Smooth muscle cell (in vitro differentiated cells): ENCODE results near the gene HDDC3. TPM values are rescaled to one million over a fixed set of nuclear protein-coding genes. Genes with fewer than 3 reads are reported as not detected.

ENCODE experiments used
- DNase-seq: peaks from one replicate; lab custom pipeline; 2025; ENCODE audit not compliant: unreplicated experiment; lab: John Stamatoyannopoulos, UW
- H2AFZ ChIP-seq: fragments of 200-600 bp; sonication (generic); 2 replicates; pipeline ENCODE4 v1.6.0; 2016; ENCODE audit warnings: antibody characterized with exemption, low read depth, mild to moderate bottlenecking
- H3F3A ChIP-seq: fragments of 200-600 bp; sonication (generic); 2 replicates; pipeline ENCODE4 v1.6.0; 2017; ENCODE audit warnings: antibody characterized with exemption, low read depth
- H3K27ac ChIP-seq: fragments of 200-600 bp; sonication (generic); 2 replicates; pipeline ENCODE4 v1.5.1; 2016; ENCODE audit warnings: low read depth, mild to moderate bottlenecking
- H3K27me3 ChIP-seq: fragments of 200-600 bp; sonication (generic); 2 replicates; pipeline ENCODE4 v1.6.1; 2016; ENCODE audit warnings: low read depth, mild to moderate bottlenecking
- H3K36me3 ChIP-seq: fragments of 200-600 bp; sonication (generic); 2 replicates; pipeline ENCODE4 v1.5.1; 2016; ENCODE audit warnings: low read depth
- H3K4me1 ChIP-seq: fragments of 200-600 bp; sonication (generic); 2 replicates; pipeline ENCODE4 v1.5.1; 2016; ENCODE audit warnings: low read depth
- H3K4me2 ChIP-seq: fragments of 200-600 bp; sonication (generic); 2 replicates; pipeline ENCODE4 v1.6.0; 2016; ENCODE audit warnings: mild to moderate bottlenecking
- H3K4me3 ChIP-seq: fragments of 200-600 bp; sonication (generic); 2 replicates; pipeline ENCODE4 v1.5.1; 2016; ENCODE audit warnings: mild to moderate bottlenecking
- H3K79me2 ChIP-seq: fragments of 200-600 bp; sonication (generic); 2 replicates; pipeline ENCODE4 v1.6.0; 2016; ENCODE audit warnings: low read depth, mild to moderate bottlenecking
- H3K9ac ChIP-seq: fragments of 200-600 bp; sonication (generic); 2 replicates; pipeline ENCODE4 v1.6.0; 2016; ENCODE audit warnings: low read depth
- H3K9me3 ChIP-seq: fragments of 200-600 bp; sonication (generic); replicated peaks from 2 replicates; pipeline ENCODE4 v1.5.1; 2016; ENCODE audit warnings: low read depth
- H4K20me1 ChIP-seq: fragments of 200-600 bp; sonication (generic); 2 replicates; pipeline ENCODE4 v1.6.0; 2016; ENCODE audit warnings: low read depth
- CTCF ChIP-seq: fragments of 200-600 bp; sonication (generic); IDR thresholded peaks from 2 replicates; pipeline ENCODE4 v1.5.1; 2017; ENCODE audit warnings: borderline replicate concordance, mild to moderate bottlenecking, antibody characterized with exemption; ENCODE audit not compliant: insufficient read depth, poor library complexity, severe bottlenecking
- WGBS: methylation state at CpG from one replicate; pipeline ENCODE4 v1.1.7; 2016; ENCODE audit warnings: low lambda C conversion rate; 5-methylcytosine and 5-hydroxymethylcytosine counted together
- polyA plus RNA-seq: library from polyadenylated mRNA; unstranded; fragments of >200 nt; fragmentation: Nextera tagmentation; extraction: Ambion mirVana; gene quantifications from 2 replicates; pipeline ENCODE4 v1.2.1, GENCODE V29; 2016
- total RNA-seq: library from RNA; depleted of rRNA; stranded (reverse); fragments of >200 nt; gene quantifications from 2 replicates; pipeline ENCODE4 v1.2.3, GENCODE V29; 2014

The HDDC3 gene
- total and polyA plus RNA-seq, 2 experiments from 2014 or later: 16.0 to 16.3 TPM

- H3K9me3 ChIP-seq: no peaks in the 10 kb centered on the region
- H2AFZ ChIP-seq: no peak overlapping the region
- no peak overlapping the region for H3K27ac ChIP-seq
- H3K9ac ChIP-seq: no peak overlapping the region
- no peaks in the 10 kb centered on the region for H4K20me1 ChIP-seq
- H3K4me1 ChIP-seq: no peaks in the 10 kb centered on the region
- H3K79me2 ChIP-seq: no peaks in the 10 kb centered on the region
- no peak for TF ChIP-seq CTCF
- H3K4me3 ChIP-seq: no peak overlapping the region
- no peaks in the 10 kb centered on the region for H3K27me3 ChIP-seq
- DNase-seq: no peak
- no peaks in the 10 kb centered on the region for H3K36me3 ChIP-seq
- WGBS: 93% methylated on average over 1 of the region's 1 CpG
- H3F3A ChIP-seq: no peaks in the 10 kb centered on the region
- H3K4me2 ChIP-seq: no peak overlapping the region
Measured at GRCh38 chr15:90968434-90968833, 36.1 kb upstream of the HDDC3 start.

- no peaks in the 10 kb centered on the region for H3K27me3 ChIP-seq
- no peak for DNase-seq
- H3K4me2 ChIP-seq: no peak overlapping the region
- H3K4me1 ChIP-seq: no peaks in the 10 kb centered on the region
- H2AFZ ChIP-seq: no peak overlapping the region
- no peak overlapping the region for H3K9ac ChIP-seq
- TF ChIP-seq CTCF: no peak
- WGBS: 85% methylated on average over 5 of the region's 5 CpGs
- H3F3A ChIP-seq: no peaks in the 10 kb centered on the region
- H3K36me3 ChIP-seq: no peaks in the 10 kb centered on the region
- no peak overlapping the region for H3K27ac ChIP-seq
- no peaks in the 10 kb centered on the region for H4K20me1 ChIP-seq
- H3K79me2 ChIP-seq: no peaks in the 10 kb centered on the region
- no peak overlapping the region for H3K4me3 ChIP-seq
- H3K9me3 ChIP-seq: no peaks in the 10 kb centered on the region
Measured at GRCh38 chr15:90967206-90967605, 34.9 kb upstream of the HDDC3 start.

- 91% methylated on average over 9 of the region's 9 CpGs for WGBS
- no peak for DNase-seq
- Histone ChIP-seq H3K79me2 (no peaks in the 10 kb centered on the region), H3K9me3 (no peaks in the 10 kb centered on the region), H3K27ac (no peak overlapping the region), H3K9ac (no peak overlapping the region), H4K20me1 (no peaks in the 10 kb centered on the region), H3K4me2 (no peak overlapping the region), H3K27me3 (no peaks in the 10 kb centered on the region), H3K36me3 (no peaks in the 10 kb centered on the region), H3F3A (no peaks in the 10 kb centered on the region), H2AFZ (no peak overlapping the region), H3K4me1 (no peaks in the 10 kb centered on the region), H3K4me3 (no peak overlapping the region)
- no peak for TF ChIP-seq CTCF
Measured at GRCh38 chr15:90966262-90966661, 33.9 kb upstream of the HDDC3 start.

- 94% methylated on average over 4 of the region's 4 CpGs for WGBS
- no peak for TF ChIP-seq CTCF
- no peak overlapping the region for H3K9ac ChIP-seq
Measured at GRCh38 chr15:90962021-90962420, 29.7 kb upstream of the HDDC3 start.

More at GRCh38 chr15:90962021-90962420, 29.7 kb upstream of the HDDC3 start:
- H3K36me3 ChIP-seq: no peaks in the 10 kb centered on the region
- H4K20me1 ChIP-seq: no peaks in the 10 kb centered on the region
- H3K27me3 ChIP-seq: no peaks in the 10 kb centered on the region
- H2AFZ ChIP-seq: no peak overlapping the region
- no peaks in the 10 kb centered on the region for H3K9me3 ChIP-seq
- H3K4me3 ChIP-seq: no peak overlapping the region
- no peak overlapping the region for H3K27ac ChIP-seq
- H3K4me2 ChIP-seq: no peak overlapping the region
- peaks cover 9% of the 10 kb centered on the region for H3K4me1 ChIP-seq
- DNase-seq: no peak
- no peaks in the 10 kb centered on the region for H3K79me2 ChIP-seq
- H3F3A ChIP-seq: no peaks in the 10 kb centered on the region
